AG04450 (cell line): ENCODE data around the gene LEMD1. TPM values are rescaled to one million over a fixed set of nuclear protein-coding genes. Genes with fewer than 3 reads are reported as not detected.
"Not testable (repeated sequence)": the region's sequence is repeated elsewhere in the genome, so short reads cannot be mapped to it uniquely, and the experiment has no call there.

Experiments used
- CTCF ChIA-PET: fragments of 300-600, 350-600 bp; formaldehyde crosslinking; extraction: SDS; loops from one replicate; lab custom pipeline; 2022; ENCODE audit warnings: antibody characterized with exemption, inconsistent platforms; lab: Charles Lee
- POLR2A ChIA-PET: fragments of 350-600 bp; formaldehyde crosslinking; extraction: SDS; loops from one replicate; lab custom pipeline; 2021; ENCODE audit warnings: antibody characterized with exemption, inconsistent platforms; lab: Yijun Ruan, JAX
- DNase-seq: peaks from one replicate; pipeline ENCODE4 v3.0.0-alpha.2; 2011; ENCODE audit warnings: low read depth, low spot score
- H3K27ac ChIP-seq: one replicate; pipeline ENCODE4 v1.5.1; 2012; ENCODE audit warnings: low read depth, low read length, control low read depth
- H3K27me3 ChIP-seq: one replicate; pipeline ENCODE4 v1.6.0; 2012; ENCODE audit warnings: low read length; ENCODE audit not compliant: control insufficient read depth, insufficient read depth
- H3K4me3 ChIP-seq: 2 replicates; pipeline ENCODE4 v1.5.1; 2011; ENCODE audit warnings: mild to moderate bottlenecking, low read depth, low read length, control low read depth
- H3K9me3 ChIP-seq: 2 replicates; pipeline ENCODE4 v1.5.1; 2012; ENCODE audit warnings: low read length; ENCODE audit not compliant: control insufficient read depth, insufficient read depth
- CTCF ChIP-seq: IDR thresholded peaks from 2 replicates; pipeline ENCODE4 v1.5.1; 2011; ENCODE audit warnings: low read depth, low read length, control low read depth, inconsistent platforms
- polyA plus RNA-seq: library from polyadenylated mRNA; depleted of rRNA; stranded (reverse); fragments of >200 nt; gene quantifications from 2 replicates; pipeline ENCODE4 v1.2.3, GENCODE V29; 2011

LEMD1 gene
- polyA plus RNA-seq, 1 experiment = not detected

GRCh38 chr1:205417870-205418635, 3.8 kb downstream of the LEMD1 start:
- ChIA-PET CTCF (interaction anchor here (0.5 to 1.2 kb wide), 3 partner anchors 13 to 236 kb away, joined by 3 to 4 read pairs (median 3); no protein-coding TSS in a partner anchor), POLR2A (interaction anchor here (0.7 kb wide), 2 partner anchors 18 to 21 kb away, joined by 4 to 5 read pairs; no protein-coding TSS in a partner anchor)
- H3K27me3 ChIP-seq = peaks cover 64% of the 10 kb centered on the region
- no peak for TF ChIP-seq CTCF
- no peak overlapping the region for H3K27ac ChIP-seq
- no peaks in the 10 kb centered on the region for H3K9me3 ChIP-seq
- no peak overlapping the region for H3K4me3 ChIP-seq
- no peak for DNase-seq

GRCh38 chr1:205416322-205416721, 5.5 kb downstream of the LEMD1 start:
- Histone ChIP-seq H3K4me3 (no peak overlapping the region), H3K27me3 (peaks cover 64% of the 10 kb centered on the region), H3K27ac (no peak overlapping the region), H3K9me3 (no peaks in the 10 kb centered on the region)
- TF ChIP-seq CTCF = no peak
- CTCF ChIA-PET = interaction anchor here (0.5 to 1.6 kb wide), 6 partner anchors 15 to 81 kb away, joined by 3 to 11 read pairs (median 6); no protein-coding TSS in a partner anchor
- POLR2A ChIA-PET = no interaction called here
- DNase-seq = no peak

GRCh38 chr1:205410581-205411298, 11.1 kb downstream of the LEMD1 start:
- Histone ChIP-seq H3K27ac (no peak overlapping the region), H3K9me3 (no peaks in the 10 kb centered on the region), H3K27me3 (peaks cover 30% of the 10 kb centered on the region), H3K4me3 (no peak overlapping the region)
- CTCF ChIA-PET = interaction anchor here (0.6 to 2.5 kb wide), 4 partner anchors 20 to 113 kb away, joined by 3 to 13 read pairs (median 4); no protein-coding TSS in a partner anchor
- DNase-seq = no peak
- TF ChIP-seq CTCF = no peak
- POLR2A ChIA-PET = no interaction called here

GRCh38 chr1:205407970-205408369, 13.9 kb downstream of the LEMD1 start:
- no peaks in the 10 kb centered on the region for H3K9me3 ChIP-seq
- H3K27me3 ChIP-seq = peaks cover 14% of the 10 kb centered on the region
- TF ChIP-seq CTCF = no peak
- DNase-seq = no peak
- no peak overlapping the region for H3K4me3 ChIP-seq
- ChIA-PET POLR2A (no interaction called here), CTCF (interaction anchor here (2.5 kb wide), 1 partner anchor 22 kb away, joined by 13 read pairs; no protein-coding TSS in a partner anchor)
- H3K27ac ChIP-seq = no peak overlapping the region

- H3K27ac ChIP-seq, POLR2A ChIA-PET: not testable (repeated sequence)
Observed at GRCh38 chr1:205406252-205406651, 15.6 kb downstream of the LEMD1 start.

GRCh38 chr1:205404484-205404883, 17.4 kb downstream of the LEMD1 start:
- H3K27ac ChIP-seq, CTCF ChIA-PET, H3K4me3 ChIP-seq, H3K9me3 ChIP-seq, H3K27me3 ChIP-seq, POLR2A ChIA-PET, DNase-seq: not testable (repeated sequence)

More at GRCh38 chr1:205406252-205406651, 15.6 kb downstream of the LEMD1 start:
- H3K4me3 ChIP-seq, CTCF ChIA-PET, H3K27me3 ChIP-seq, H3K9me3 ChIP-seq, DNase-seq: not testable (repeated sequence)
